Astrocyte (in vitro differentiated cells and primary cell): ENCODE measurements around the gene PTPN12.

Source experiments
- EZH2 ChIP-seq: IDR thresholded peaks from 2 replicates; pipeline ENCODE4 v1.6.1; 2012; ENCODE audit warnings: mild to moderate bottlenecking, low read length, inconsistent platforms; ENCODE audit not compliant: insufficient read depth
- TF ChIP-seq, protein P1 (sequence below): IDR thresholded peaks from 2 replicates; pipeline ENCODE4 v1.5.1; 2011; ENCODE audit warnings: low read depth, mild to moderate bottlenecking, inconsistent platforms, low read length, moderate library complexity; ENCODE audit not compliant: insufficient read depth

GRCh38 chr7:77548206-77548605 is 11.1 kb downstream of the PTPN12 start:
- TF ChIP-seq, protein P1, sequence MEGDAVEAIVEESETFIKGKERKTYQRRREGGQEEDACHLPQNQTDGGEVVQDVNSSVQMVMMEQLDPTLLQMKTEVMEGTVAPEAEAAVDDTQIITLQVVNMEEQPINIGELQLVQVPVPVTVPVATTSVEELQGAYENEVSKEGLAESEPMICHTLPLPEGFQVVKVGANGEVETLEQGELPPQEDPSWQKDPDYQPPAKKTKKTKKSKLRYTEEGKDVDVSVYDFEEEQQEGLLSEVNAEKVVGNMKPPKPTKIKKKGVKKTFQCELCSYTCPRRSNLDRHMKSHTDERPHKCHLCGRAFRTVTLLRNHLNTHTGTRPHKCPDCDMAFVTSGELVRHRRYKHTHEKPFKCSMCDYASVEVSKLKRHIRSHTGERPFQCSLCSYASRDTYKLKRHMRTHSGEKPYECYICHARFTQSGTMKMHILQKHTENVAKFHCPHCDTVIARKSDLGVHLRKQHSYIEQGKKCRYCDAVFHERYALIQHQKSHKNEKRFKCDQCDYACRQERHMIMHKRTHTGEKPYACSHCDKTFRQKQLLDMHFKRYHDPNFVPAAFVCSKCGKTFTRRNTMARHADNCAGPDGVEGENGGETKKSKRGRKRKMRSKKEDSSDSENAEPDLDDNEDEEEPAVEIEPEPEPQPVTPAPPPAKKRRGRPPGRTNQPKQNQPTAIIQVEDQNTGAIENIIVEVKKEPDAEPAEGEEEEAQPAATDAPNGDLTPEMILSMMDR, result no peak
- no peak for TF ChIP-seq EZH2
